HG03565 (cell line): ENCODE measurements around the gene GGT5.
"Not testable (repeated sequence)": the region's sequence is repeated elsewhere in the genome, so short reads cannot be mapped to it uniquely, and the experiment has no call there.

ENCODE experiments used
- ATAC-seq: cut with Tn5 transposase; IDR thresholded peaks from one replicate; pipeline ENCODE4 v1.9.1; 2021; ENCODE audit warnings: mild to moderate bottlenecking, moderate library complexity; ENCODE audit not compliant: unreplicated experiment

Gene GGT5

GRCh38 chr22:24207264-24208011 lies 37.4 kb downstream of the GGT5 start:
- ATAC-seq, result no peak

GRCh38 chr22:24206460-24207263 lies 38.2 kb downstream of the GGT5 start:
- ATAC-seq, result not testable (repeated sequence)

GRCh38 chr22:24205438-24206195 lies 39.3 kb downstream of the GGT5 start:
- ATAC-seq, result no peak

- ATAC-seq, result not testable (repeated sequence)
Observed at GRCh38 chr22:24203856-24204255, 41.0 kb downstream of the GGT5 start.

- ATAC-seq, result no peak
Observed at GRCh38 chr22:24201681-24202614, 42.9 kb downstream of the GGT5 start.

- ATAC-seq, result no peak
Observed at GRCh38 chr22:24200619-24201212, 44.2 kb downstream of the GGT5 start.

GRCh38 chr22:24198682-24199052 lies 46.2 kb downstream of the GGT5 start:
- no peak for ATAC-seq

GRCh38 chr22:24191893-24192292 lies 53.0 kb downstream of the GGT5 start:
- ATAC-seq, result no peak

GRCh38 chr22:24191381-24191841 lies 53.5 kb downstream of the GGT5 start:
- ATAC-seq, result no peak

- no peak for ATAC-seq
Observed at GRCh38 chr22:24190596-24191208, 54.2 kb downstream of the GGT5 start.

- ATAC-seq, result no peak
Observed at GRCh38 chr22:24190159-24190540, 54.7 kb downstream of the GGT5 start.

- ATAC-seq, result no peak
Observed at GRCh38 chr22:24189249-24190158, 55.4 kb downstream of the GGT5 start.

- ATAC-seq, result no peak
Observed at GRCh38 chr22:24188705-24189248, 56.1 kb downstream of the GGT5 start.

GRCh38 chr22:24187731-24188644 lies 56.9 kb downstream of the GGT5 start:
- no peak for ATAC-seq

GRCh38 chr22:24186892-24187670 lies 57.8 kb downstream of the GGT5 start:
- ATAC-seq, result no peak

GRCh38 chr22:24186352-24186740 lies 58.5 kb downstream of the GGT5 start:
- no peak for ATAC-seq
